Peyer's patch (tissue), 4 donors: ENCODE measurements around the gene CYSTM1.

ENCODE experiments used
- CTCF ChIP-seq, 6 experiments: fragments of 450-650 bp in 4 of 6; fragments of 200-600 bp in 2 of 6; sonication (generic) in 1 of 6; IDR thresholded peaks; one replicate each; pipeline ENCODE4 v1.5.1; 2017 to 2019; ENCODE audit warnings: antibody characterized with exemption in 6 of 6, mild to moderate bottlenecking in 3 of 6, moderate library complexity in 1 of 6
- POLR2A ChIP-seq, 2 donors: fragments of 450-650 bp; IDR thresholded peaks; one replicate each; pipeline ENCODE4 v1.5.1; 2017; ENCODE audit warnings: antibody characterized with exemption in 2 of 2, mild to moderate bottlenecking in 2 of 2, moderate library complexity in 2 of 2

GRCh38 chr5:140258873-140259272 lies 83.9 kb downstream of the CYSTM1 start:
- no peak for TF ChIP-seq CTCF (IDR thresholded peaks at IDR 0.05)
- TF ChIP-seq POLR2A (IDR thresholded peaks at IDR 0.05) = no peak
